HepG2 (cell line): Measurements from ENCODE around the gene CLCN4. TPM values are rescaled to one million over a fixed set of nuclear protein-coding genes. Genes with fewer than 3 reads are reported as not detected.

ENCODE experiments used
- AGO1 ChIP-seq: fragments of 200-400 bp; formaldehyde crosslinking; IDR thresholded peaks from 2 replicates; pipeline ENCODE4 v1.6.1; 2017; ENCODE audit warnings: mild to moderate bottlenecking, low read depth, low read length, moderate library complexity; ENCODE audit not compliant: poor library complexity, severe bottlenecking
- ASH2L ChIP-seq: fragments of 300-600, 200-600 bp; sonication (generic); IDR thresholded peaks from 2 replicates; pipeline ENCODE4 v1.7.0; 2017; ENCODE audit warnings: low read depth, mild to moderate bottlenecking, moderate library complexity, mixed read lengths, low read length; ENCODE audit not compliant: insufficient read length
- ATF1 ChIP-seq: IDR thresholded peaks from 2 replicates; pipeline ENCODE4 v1.6.1; 2016; ENCODE audit warnings: mild to moderate bottlenecking, control low read depth
- DRAP1 ChIP-seq: IDR thresholded peaks from 2 replicates; pipeline ENCODE4 v1.6.1; 2016; ENCODE audit warnings: missing genetic modification reagents, missing compliant biosample characterization
- GATAD2A ChIP-seq: IDR thresholded peaks from 2 replicates; pipeline ENCODE4 v1.6.1; 2016
- HCFC1 ChIP-seq: fragments of 150-350 bp; IDR thresholded peaks from 2 replicates; pipeline ENCODE4 v1.6.1; 2014; ENCODE audit warnings: low read depth, low read length
- KDM2A ChIP-seq: sonication (generic); formaldehyde crosslinking; IDR thresholded peaks from 2 replicates; pipeline ENCODE4 v1.4.0; 2020; ENCODE audit warnings: low read depth, missing genetic modification reagents, borderline replicate concordance
- KLF12 ChIP-seq: sonication (generic); formaldehyde crosslinking; IDR thresholded peaks from 2 replicates; pipeline ENCODE4 v1.4.0; 2020; ENCODE audit warnings: missing genetic modification reagents, borderline replicate concordance
- PCBP2 ChIP-seq: fragments of 200-400 bp; formaldehyde crosslinking; optimal IDR thresholded peaks from 2 replicates; pipeline ENCODE3; 2018; ENCODE audit warnings: low read length, low read depth; ENCODE audit not compliant: poor library complexity, severe bottlenecking
- SMAD3 ChIP-seq: sonication (generic); formaldehyde crosslinking; IDR thresholded peaks from 2 replicates; pipeline ENCODE4 v1.4.0; 2020; ENCODE audit warnings: missing genetic modification reagents
- ZBTB7A ChIP-seq: sonication (generic); formaldehyde crosslinking; IDR thresholded peaks from 2 replicates; pipeline ENCODE4 v1.8.0; 2022; ENCODE audit warnings: mild to moderate bottlenecking, missing genetic modification reagents
- ZNF329 ChIP-seq: sonication (generic); formaldehyde crosslinking; IDR thresholded peaks from 2 replicates; pipeline ENCODE4 v1.9.0; 2021; ENCODE audit warnings: low read depth, mild to moderate bottlenecking, missing genetic modification reagents
- ZNF816 ChIP-seq: sonication (generic); formaldehyde crosslinking; IDR thresholded peaks from 2 replicates; pipeline ENCODE4 v1.8.0; 2022; ENCODE audit warnings: missing genetic modification reagents, mild to moderate bottlenecking, borderline replicate concordance
- ZNF879 ChIP-seq: sonication (generic); formaldehyde crosslinking; IDR thresholded peaks from 2 replicates; pipeline ENCODE4 v1.8.1; 2023; ENCODE audit warnings: missing genetic modification reagents
- ZSCAN22 ChIP-seq: sonication (generic); formaldehyde crosslinking; IDR thresholded peaks from 2 replicates; pipeline ENCODE4 v1.4.0; 2020; ENCODE audit warnings: mild to moderate bottlenecking, missing genetic modification reagents
- polyA plus RNA-seq, 8 experiments: library from polyadenylated mRNA; depleted of rRNA in 3 of 8; stranded (reverse) in 7 of 8; unstranded in 1 of 8; fragments of >200 nt; fragmentation: Illumina TruSeq in 4 of 8; extraction: Trizol in 4 of 8; gene quantifications; 2 replicates each; pipeline versions ENCODE4 v1.2.1 to v1.2.3, GENCODE V29; 2011 to 2016; ENCODE audit warnings: low read depth in 4 of 8, missing spikeins in 1 of 8, mixed read lengths in 1 of 8; ENCODE audit not compliant: insufficient read depth in 1 of 8
- total RNA-seq, 5 experiments: library from RNA; depleted of rRNA; stranded (reverse); fragments of >200 nt; fragmentation: Illumina TruSeq; extraction: Trizol; gene quantifications; 2 replicates each; pipeline ENCODE4 v1.2.3, GENCODE V29; 2016; ENCODE audit warnings: low read depth in 1 of 5
- TF ChIP-seq, protein P1 (sequence below): sonication (generic); formaldehyde crosslinking; IDR thresholded peaks from 2 replicates; pipeline ENCODE4 v1.4.0; 2020; ENCODE audit warnings: missing genetic modification reagents
- TF ChIP-seq, protein P2 (sequence below): sonication (generic); formaldehyde crosslinking; conservative IDR thresholded peaks from 2 replicates; pipeline ENCODE4 v1.8.0; 2022; ENCODE audit warnings: low read depth, missing genetic modification reagents
- TF ChIP-seq, protein P3 (sequence below): sonication (generic); formaldehyde crosslinking; IDR thresholded peaks from 2 replicates; pipeline ENCODE4 v1.4.0; 2020; ENCODE audit warnings: missing genetic modification reagents, borderline replicate concordance
- TF ChIP-seq, protein P4 (sequence below): sonication (generic); formaldehyde crosslinking; IDR thresholded peaks from 2 replicates; pipeline ENCODE4 v1.5.1; 2020; ENCODE audit warnings: mild to moderate bottlenecking, missing genetic modification reagents

CLCN4 gene
- total and polyA plus RNA-seq, 2 of the 13 experiments (the other 11 are each of a cell fraction or from before 2014, with no cell fraction given) = 1.8 to 2.5 TPM

GRCh38 chrX:10119399-10119990 is 37.3 kb upstream of the CLCN4 start (continued):
- TF ChIP-seq, protein P1, sequence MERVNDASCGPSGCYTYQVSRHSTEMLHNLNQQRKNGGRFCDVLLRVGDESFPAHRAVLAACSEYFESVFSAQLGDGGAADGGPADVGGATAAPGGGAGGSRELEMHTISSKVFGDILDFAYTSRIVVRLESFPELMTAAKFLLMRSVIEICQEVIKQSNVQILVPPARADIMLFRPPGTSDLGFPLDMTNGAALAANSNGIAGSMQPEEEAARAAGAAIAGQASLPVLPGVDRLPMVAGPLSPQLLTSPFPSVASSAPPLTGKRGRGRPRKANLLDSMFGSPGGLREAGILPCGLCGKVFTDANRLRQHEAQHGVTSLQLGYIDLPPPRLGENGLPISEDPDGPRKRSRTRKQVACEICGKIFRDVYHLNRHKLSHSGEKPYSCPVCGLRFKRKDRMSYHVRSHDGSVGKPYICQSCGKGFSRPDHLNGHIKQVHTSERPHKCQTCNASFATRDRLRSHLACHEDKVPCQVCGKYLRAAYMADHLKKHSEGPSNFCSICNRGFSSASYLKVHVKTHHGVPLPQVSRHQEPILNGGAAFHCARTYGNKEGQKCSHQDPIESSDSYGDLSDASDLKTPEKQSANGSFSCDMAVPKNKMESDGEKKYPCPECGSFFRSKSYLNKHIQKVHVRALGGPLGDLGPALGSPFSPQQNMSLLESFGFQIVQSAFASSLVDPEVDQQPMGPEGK = peak; percentile 8; the same call in 1 of the 2 replicates
- TF ChIP-seq GATAD2A (CRISPR knock-in tag) (peak; percentile 66), ASH2L (no peak), ZNF816 (CRISPR knock-in tag) (no peak), ATF1 (CRISPR knock-in tag) (no peak; the same call in 1 of the 2 replicates), AGO1 (no peak), ZNF879 (CRISPR knock-in tag) (no peak), HCFC1 (no peak), ZSCAN22 (CRISPR knock-in tag) (no peak), KDM2A (CRISPR knock-in tag) (no peak), ZBTB7A (no peak), SMAD3 (peak; percentile 66; the same call in 1 of the 2 replicates), ZNF329 (CRISPR knock-in tag) (no peak), KLF12 (CRISPR knock-in tag) (no peak), PCBP2 (no peak), DRAP1 (CRISPR knock-in tag) (no peak)
- TF ChIP-seq, protein P2, sequence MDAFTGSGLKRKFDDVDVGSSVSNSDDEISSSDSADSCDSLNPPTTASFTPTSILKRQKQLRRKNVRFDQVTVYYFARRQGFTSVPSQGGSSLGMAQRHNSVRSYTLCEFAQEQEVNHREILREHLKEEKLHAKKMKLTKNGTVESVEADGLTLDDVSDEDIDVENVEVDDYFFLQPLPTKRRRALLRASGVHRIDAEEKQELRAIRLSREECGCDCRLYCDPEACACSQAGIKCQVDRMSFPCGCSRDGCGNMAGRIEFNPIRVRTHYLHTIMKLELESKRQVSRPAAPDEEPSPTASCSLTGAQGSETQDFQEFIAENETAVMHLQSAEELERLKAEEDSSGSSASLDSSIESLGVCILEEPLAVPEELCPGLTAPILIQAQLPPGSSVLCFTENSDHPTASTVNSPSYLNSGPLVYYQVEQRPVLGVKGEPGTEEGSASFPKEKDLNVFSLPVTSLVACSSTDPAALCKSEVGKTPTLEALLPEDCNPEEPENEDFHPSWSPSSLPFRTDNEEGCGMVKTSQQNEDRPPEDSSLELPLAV (CRISPR knock-in tag) = no peak
- TF ChIP-seq, protein P3, sequence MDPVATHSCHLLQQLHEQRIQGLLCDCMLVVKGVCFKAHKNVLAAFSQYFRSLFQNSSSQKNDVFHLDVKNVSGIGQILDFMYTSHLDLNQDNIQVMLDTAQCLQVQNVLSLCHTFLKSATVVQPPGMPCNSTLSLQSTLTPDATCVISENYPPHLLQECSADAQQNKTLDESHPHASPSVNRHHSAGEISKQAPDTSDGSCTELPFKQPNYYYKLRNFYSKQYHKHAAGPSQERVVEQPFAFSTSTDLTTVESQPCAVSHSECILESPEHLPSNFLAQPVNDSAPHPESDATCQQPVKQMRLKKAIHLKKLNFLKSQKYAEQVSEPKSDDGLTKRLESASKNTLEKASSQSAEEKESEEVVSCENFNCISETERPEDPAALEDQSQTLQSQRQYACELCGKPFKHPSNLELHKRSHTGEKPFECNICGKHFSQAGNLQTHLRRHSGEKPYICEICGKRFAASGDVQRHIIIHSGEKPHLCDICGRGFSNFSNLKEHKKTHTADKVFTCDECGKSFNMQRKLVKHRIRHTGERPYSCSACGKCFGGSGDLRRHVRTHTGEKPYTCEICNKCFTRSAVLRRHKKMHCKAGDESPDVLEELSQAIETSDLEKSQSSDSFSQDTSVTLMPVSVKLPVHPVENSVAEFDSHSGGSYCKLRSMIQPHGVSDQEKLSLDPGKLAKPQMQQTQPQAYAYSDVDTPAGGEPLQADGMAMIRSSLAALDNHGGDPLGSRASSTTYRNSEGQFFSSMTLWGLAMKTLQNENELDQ (CRISPR knock-in tag) = no peak
- TF ChIP-seq, protein P4, sequence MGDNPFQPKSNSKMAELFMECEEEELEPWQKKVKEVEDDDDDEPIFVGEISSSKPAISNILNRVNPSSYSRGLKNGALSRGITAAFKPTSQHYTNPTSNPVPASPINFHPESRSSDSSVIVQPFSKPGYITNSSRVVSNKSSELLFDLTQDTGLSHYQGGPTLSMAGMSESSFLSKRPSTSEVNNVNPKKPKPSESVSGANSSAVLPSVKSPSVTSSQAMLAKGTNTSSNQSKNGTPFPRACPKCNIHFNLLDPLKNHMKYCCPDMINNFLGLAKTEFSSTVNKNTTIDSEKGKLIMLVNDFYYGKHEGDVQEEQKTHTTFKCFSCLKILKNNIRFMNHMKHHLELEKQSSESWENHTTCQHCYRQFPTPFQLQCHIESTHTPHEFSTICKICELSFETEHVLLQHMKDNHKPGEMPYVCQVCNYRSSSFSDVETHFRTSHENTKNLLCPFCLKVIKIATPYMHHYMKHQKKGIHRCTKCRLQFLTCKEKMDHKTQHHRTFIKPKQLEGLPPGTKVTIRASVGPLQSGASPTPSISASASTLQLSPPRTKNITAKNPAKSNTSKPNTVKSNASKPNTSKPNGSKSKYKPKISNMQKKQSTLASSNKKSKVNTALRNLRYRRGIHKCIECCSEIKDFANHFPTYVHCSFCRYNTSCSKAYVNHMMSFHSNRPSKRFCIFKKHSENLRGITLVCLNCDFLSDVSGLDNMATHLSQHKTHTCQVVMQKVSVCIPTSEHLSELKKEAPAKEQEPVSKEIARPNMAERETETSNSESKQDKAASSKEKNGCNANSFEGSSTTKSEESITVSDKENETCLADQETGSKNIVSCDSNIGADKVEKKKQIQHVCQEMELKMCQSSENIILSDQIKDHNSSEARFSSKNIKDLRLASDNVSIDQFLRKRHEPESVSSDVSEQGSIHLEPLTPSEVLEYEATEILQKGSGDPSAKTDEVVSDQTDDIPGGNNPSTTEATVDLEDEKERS (CRISPR knock-in tag) = peak; percentile 82
